ENCODE results near the gene SLC24A3. TPM values are rescaled to one million over a fixed set of nuclear protein-coding genes. Genes with fewer than 3 reads are reported as not detected.

The SLC24A3 gene
- total RNA-seq, 1 donor from 2014 or later = 0.10 TPM

DNA sequence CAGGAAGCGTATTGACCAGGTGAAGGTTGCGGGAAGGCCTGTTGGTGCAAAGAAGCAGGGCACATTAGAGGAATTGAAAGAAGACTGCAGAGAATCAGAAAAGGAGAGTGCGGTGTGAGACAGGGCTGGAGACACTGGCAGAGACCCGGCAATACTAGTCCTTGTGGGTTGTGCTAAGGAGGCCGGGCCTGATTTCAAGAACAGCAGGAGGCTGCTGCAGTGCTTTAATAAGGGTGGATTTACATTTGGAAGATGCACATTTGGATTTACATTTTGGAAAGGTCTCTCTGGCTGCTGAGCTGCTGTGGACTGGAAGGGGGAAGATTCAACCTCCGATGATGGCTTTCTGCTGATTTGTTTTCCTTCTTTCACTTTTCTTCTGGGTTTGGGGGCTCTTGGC is 167.8 kb downstream of the SLC24A3 start:
- no peak overlapping the region for H3K27ac Mint-ChIP-seq (ENCODE audit: unreplicated experiment)

DNA sequence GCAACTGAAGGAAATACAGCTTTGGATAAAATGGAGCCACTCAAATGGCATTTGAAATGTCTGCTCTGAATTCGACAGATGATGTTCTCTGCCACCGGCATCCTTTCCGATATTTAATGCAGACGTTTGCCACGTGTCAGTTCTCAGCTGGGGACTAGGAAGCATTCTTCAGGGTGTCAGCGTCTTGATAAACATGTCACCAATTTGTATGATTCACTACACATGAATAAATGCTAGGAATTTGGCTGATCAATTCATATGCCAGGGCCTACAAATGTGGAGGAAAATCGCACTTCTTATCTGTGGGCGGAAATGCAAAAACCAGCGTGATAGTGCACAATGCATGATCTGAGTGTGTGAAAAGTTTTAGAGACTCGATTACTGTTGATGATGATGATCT is 169.5 kb downstream of the SLC24A3 start:
- H3K4me1 Mint-ChIP-seq (ENCODE audit: low read depth) = no peaks in the 10 kb centered on the region
- H3K9me3 Mint-ChIP-seq (ENCODE audit: low read depth) = no peaks in the 10 kb centered on the region
- no peak overlapping the region for H3K27ac Mint-ChIP-seq (ENCODE audit: unreplicated experiment)
- no peak for DNase-seq (ENCODE audit: low spot score)
- H3K4me3 Mint-ChIP-seq (ENCODE audit: unreplicated experiment) = no peak overlapping the region
- TF ChIP-seq, protein P1, sequence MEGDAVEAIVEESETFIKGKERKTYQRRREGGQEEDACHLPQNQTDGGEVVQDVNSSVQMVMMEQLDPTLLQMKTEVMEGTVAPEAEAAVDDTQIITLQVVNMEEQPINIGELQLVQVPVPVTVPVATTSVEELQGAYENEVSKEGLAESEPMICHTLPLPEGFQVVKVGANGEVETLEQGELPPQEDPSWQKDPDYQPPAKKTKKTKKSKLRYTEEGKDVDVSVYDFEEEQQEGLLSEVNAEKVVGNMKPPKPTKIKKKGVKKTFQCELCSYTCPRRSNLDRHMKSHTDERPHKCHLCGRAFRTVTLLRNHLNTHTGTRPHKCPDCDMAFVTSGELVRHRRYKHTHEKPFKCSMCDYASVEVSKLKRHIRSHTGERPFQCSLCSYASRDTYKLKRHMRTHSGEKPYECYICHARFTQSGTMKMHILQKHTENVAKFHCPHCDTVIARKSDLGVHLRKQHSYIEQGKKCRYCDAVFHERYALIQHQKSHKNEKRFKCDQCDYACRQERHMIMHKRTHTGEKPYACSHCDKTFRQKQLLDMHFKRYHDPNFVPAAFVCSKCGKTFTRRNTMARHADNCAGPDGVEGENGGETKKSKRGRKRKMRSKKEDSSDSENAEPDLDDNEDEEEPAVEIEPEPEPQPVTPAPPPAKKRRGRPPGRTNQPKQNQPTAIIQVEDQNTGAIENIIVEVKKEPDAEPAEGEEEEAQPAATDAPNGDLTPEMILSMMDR (IDR thresholded peaks at IDR 0.05) = no peak
- H3K36me3 Mint-ChIP-seq (ENCODE audit: low read depth) = no peaks in the 10 kb centered on the region
- no peaks in the 10 kb centered on the region for H3K27me3 Mint-ChIP-seq (ENCODE audit: low read depth)

More for the DNA sequence above, 167.8 kb downstream of the SLC24A3 start:
- Mint-ChIP-seq H3K36me3 (ENCODE audit: low read depth) (no peaks in the 10 kb centered on the region), H3K27me3 (ENCODE audit: low read depth) (peaks cover 3% of the 10 kb centered on the region), H3K4me1 (ENCODE audit: low read depth) (no peaks in the 10 kb centered on the region), H3K4me3 (ENCODE audit: unreplicated experiment) (no peak overlapping the region), H3K9me3 (ENCODE audit: low read depth) (peaks cover 2% of the 10 kb centered on the region)
- no peak for DNase-seq (ENCODE audit: low spot score)
- TF ChIP-seq, protein P1 (IDR thresholded peaks at IDR 0.05) = no peak

DNA sequence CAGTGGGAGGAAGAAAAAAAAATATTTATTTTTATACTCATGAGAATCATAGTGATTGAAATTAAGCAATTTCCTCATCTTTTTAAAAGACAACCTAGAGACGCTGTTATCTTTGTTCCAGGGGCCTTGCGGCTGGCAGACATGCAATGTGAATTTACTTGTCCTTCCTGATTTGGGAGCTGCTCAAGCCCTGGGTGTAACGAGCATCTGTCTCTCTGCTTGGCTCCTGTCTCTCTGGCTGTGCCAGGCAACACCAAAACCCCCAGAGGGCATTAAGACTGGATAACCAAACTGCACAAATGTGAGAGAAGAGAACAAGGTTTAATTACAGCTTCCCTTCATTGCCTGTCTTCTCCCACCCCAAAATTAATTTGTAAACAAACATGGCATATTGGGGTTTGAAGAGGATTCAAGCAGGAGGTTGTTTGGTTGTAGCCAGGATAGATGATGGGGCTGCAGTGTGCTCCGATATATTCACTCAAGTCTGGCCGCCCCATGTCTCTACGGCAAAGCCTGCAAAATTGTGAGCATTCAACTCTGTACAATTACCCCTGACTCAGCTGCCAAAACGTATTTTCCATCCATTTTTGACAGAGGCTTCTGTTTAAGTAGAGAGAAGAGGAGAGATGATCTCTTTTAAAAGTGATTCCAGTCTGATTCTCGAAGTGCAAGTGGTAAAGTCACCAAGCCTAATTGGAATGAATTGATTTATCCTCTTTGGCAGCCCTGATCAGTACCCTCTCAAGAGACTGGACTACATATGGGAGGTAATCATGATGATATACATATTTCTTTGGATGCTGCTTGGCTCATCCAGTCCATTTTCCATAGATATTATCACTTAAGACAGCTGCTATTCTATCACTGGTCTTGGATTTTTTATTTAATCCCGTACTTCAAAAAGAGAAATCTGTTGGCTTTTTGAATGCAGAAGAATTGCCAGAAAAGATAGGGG is 170.2 kb downstream of the SLC24A3 start:
- H3K4me3 Mint-ChIP-seq (ENCODE audit: unreplicated experiment) = no peak overlapping the region
- H3K27me3 Mint-ChIP-seq (ENCODE audit: low read depth) = no peaks in the 10 kb centered on the region

DNA sequence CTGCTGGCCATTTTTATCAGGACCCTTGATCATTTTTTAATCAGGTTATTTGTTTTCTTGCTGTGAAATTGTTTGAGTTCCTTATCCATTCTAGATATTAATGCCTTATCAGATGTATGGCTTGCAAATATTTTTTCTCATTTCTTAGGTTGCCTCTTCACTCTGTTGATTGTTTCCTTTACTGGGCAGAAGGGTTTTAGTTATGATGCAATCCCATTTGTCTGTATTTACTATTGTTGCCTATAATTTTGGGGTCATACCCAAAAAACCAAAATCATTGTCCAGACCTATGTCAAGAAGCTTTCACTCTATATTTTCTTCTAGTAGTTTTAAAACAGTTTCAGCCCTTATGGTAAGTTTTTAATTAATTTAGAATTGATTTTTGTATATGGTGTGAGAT is 172.5 kb downstream of the SLC24A3 start:
- DNase-seq (ENCODE audit: low spot score) = no peak
- Mint-ChIP-seq H3K9me3 (ENCODE audit: low read depth) (peaks cover 13% of the 10 kb centered on the region), H3K27me3 (ENCODE audit: low read depth) (no peaks in the 10 kb centered on the region), H3K27ac (ENCODE audit: unreplicated experiment) (no peak overlapping the region), H3K4me1 (ENCODE audit: low read depth) (no peaks in the 10 kb centered on the region), H3K36me3 (ENCODE audit: low read depth) (no peaks in the 10 kb centered on the region), H3K4me3 (ENCODE audit: unreplicated experiment) (no peak overlapping the region)
- TF ChIP-seq, protein P1 (IDR thresholded peaks at IDR 0.05) = no peak

More for the DNA sequence above, 170.2 kb downstream of the SLC24A3 start:
- Mint-ChIP-seq H3K36me3 (ENCODE audit: low read depth) (no peaks in the 10 kb centered on the region), H3K4me1 (ENCODE audit: low read depth) (no peaks in the 10 kb centered on the region), H3K9me3 (ENCODE audit: low read depth) (peaks cover 2% of the 10 kb centered on the region), H3K27ac (ENCODE audit: unreplicated experiment) (no peak overlapping the region)
- no peak for DNase-seq (ENCODE audit: low spot score)
- TF ChIP-seq, protein P1 (IDR thresholded peaks at IDR 0.05) = no peak

DNA sequence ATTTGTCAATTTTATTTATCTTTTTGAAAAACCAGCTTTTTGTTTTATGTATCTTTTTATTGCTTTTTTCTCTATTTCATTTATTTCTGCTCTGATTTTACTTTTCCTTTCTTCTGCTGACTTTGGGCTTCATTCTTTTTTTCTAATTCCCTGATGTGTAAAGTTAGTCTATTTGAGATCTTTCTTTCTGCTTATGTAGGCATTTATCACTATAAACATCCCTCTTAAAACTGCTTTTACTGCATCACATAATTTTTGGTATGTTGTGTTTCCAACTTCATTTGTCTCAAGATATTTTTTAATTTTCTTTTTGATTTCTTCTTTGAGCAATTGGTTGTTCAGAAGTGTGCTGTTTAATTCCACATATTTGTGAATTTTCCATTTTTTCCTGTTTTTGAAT is 174.8 kb downstream of the SLC24A3 start:
- H3K27ac Mint-ChIP-seq (ENCODE audit: unreplicated experiment) = no peak overlapping the region
- H3K27me3 Mint-ChIP-seq (ENCODE audit: low read depth) = no peaks in the 10 kb centered on the region
- H3K4me3 Mint-ChIP-seq (ENCODE audit: unreplicated experiment) = no peak overlapping the region
- DNase-seq (ENCODE audit: low spot score) = no peak
- TF ChIP-seq, protein P1 (IDR thresholded peaks at IDR 0.05) = no peak
- H3K9me3 Mint-ChIP-seq (ENCODE audit: low read depth) = peaks cover 15% of the 10 kb centered on the region
- H3K36me3 Mint-ChIP-seq (ENCODE audit: low read depth) = no peaks in the 10 kb centered on the region
- no peaks in the 10 kb centered on the region for H3K4me1 Mint-ChIP-seq (ENCODE audit: low read depth)

Data from chondrocyte (in vitro differentiated cells).